NCI-H2171 (cell line): ENCODE measurements around the gene TMEM117.
"Not testable (repeated sequence)": the region's sequence is repeated elsewhere in the genome, so short reads cannot be mapped to it uniquely, and the experiment has no call there.

Source experiments
- DNase-seq: peaks from one replicate; lab custom pipeline; 2025; lab: John Stamatoyannopoulos, UW

The TMEM117 gene

GRCh38 chr12:44223736-44224135, 387.9 kb downstream of the TMEM117 start:
- no peak for DNase-seq

DNA sequence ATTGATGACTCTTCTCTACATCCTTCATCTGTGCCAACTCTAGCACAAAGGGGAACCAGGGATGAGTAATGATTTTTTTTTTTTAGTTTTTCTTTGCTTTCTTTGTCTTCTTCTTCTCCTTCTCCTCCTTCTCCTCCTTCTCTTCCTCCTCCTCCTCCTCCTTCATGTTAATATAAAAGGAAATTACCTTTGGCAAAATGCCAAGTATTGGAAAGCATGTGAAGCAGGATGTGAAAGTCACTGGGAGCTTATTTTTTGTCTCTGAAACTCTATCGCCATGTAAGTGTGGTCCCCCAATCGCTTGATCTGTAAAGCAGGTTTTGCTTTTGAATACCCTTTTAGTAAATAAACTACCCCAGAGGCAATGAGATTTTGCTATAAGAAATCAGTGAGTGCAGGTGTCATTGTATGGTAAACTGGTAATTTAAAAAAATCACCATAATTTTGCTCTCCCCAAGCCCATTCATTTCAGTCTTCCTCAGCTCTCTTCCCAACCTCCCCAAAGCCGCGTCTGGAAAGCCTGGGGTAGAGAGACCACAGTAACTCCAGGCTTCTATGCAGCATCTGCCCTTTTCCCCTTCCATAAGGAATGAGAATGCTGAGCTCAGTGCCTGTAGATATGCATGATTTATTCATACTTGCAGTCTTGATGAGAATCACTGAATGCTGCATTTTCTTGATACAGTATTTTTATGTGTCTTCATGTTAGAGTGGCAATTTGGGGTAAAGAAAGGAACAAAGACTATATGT, 388.7 kb downstream of the TMEM117 start:
- DNase-seq, result no peak

GRCh38 chr12:44225149-44225510, 389.2 kb downstream of the TMEM117 start:
- DNase-seq, result no peak

- no peak for DNase-seq
Measured at GRCh38 chr12:44227616-44228015, 391.7 kb downstream of the TMEM117 start.

- no peak for DNase-seq
Measured at GRCh38 chr12:44229846-44230245, 394.0 kb downstream of the TMEM117 start.

GRCh38 chr12:44235674-44236073, 399.8 kb downstream of the TMEM117 start:
- no peak for DNase-seq

GRCh38 chr12:44240186-44240585, 404.3 kb downstream of the TMEM117 start:
- no peak for DNase-seq

DNA sequence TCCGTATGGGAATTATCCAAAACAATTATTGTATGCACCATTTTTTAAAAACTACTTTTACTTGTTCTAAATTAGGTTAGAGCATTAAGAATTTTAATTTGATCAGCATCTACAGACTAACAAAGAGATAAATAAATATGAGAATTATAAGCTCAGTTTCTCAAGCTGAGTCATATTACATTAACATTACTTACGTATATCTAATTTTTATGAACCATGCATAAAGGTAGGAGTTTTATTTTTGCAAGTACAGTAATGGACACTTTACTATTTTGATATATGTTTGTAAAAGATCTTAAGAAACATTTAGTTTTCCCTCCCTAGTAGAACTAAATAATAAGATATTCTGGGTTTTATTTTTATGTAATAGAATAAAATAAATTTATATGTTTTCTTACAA, 410.1 kb downstream of the TMEM117 start:
- DNase-seq, result no peak

- no peak for DNase-seq
Measured at GRCh38 chr12:44246482-44247105, 410.7 kb downstream of the TMEM117 start.

- DNase-seq, result no peak
Measured at GRCh38 chr12:44247588-44247987, 411.7 kb downstream of the TMEM117 start.

DNA sequence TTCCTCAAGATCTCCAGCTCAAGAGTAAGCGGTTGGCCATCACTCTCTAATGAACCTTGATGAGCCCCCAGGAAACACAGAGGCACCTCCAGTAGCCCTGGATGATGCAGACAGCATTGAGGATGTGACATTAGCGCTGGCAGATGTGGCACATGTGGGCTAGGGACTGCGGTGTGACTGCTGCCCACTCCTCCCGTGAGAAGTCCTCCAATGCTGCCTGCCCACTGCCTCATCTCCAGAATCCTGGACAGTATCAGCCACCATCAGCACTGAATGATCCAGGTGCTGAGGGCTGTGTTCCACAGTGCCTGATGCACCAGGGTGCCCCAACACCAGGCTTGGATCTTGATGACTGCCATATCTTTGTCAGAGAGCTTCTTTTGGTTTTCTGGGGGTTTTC, 412.6 kb downstream of the TMEM117 start:
- no peak for DNase-seq

DNA sequence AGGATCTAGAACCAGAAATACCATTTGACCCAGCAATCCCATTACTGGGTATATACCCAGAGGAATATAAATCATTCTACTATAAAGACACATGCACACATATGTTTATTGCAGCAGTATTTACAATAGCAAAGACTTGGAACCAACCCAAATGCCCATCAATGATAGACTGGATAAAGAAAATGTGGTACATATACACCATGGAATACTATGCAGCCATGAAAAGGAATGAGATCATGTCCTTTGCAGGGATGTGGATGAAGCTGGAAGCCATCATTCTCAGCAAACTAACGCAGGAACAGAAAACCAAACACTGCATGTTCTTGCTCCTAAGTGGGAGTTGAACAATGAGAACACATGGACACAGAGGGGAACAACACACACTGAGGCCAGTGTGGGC, 414.6 kb downstream of the TMEM117 start:
- not testable (repeated sequence) for DNase-seq

- no peak for DNase-seq
Measured at GRCh38 chr12:44253338-44253856, 417.5 kb downstream of the TMEM117 start.

DNA sequence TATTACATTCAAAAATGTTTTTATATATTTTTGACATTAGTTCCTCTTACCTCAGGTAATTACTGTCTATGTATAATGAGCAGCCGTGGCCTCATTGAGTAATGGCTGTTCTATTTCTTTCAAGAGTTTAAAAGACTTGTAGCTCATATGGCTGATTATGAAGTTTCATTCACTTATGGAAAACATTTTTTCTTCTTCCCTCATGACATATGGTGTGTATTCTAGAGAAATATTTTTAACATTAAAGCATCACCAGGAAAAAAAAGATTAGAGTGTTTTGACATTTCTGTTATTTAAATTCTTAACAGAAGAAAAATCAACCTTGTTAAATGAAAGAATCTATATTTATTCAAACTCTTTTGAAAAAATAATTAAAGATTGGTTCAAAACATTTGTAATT, 422.4 kb downstream of the TMEM117 start:
- DNase-seq, result no peak

GRCh38 chr12:44259890-44260289, 424.0 kb downstream of the TMEM117 start:
- DNase-seq, result no peak

GRCh38 chr12:44260581-44260980, 424.7 kb downstream of the TMEM117 start:
- DNase-seq, result no peak

- DNase-seq, result no peak
Measured at GRCh38 chr12:44285321-44285960, 449.6 kb downstream of the TMEM117 start.

GRCh38 chr12:44286336-44286735, 450.5 kb downstream of the TMEM117 start:
- no peak for DNase-seq

GRCh38 chr12:44286821-44287505, 451.1 kb downstream of the TMEM117 start:
- no peak for DNase-seq

GRCh38 chr12:44287545-44287944, 451.7 kb downstream of the TMEM117 start:
- no peak for DNase-seq

GRCh38 chr12:44294649-44295048, 458.8 kb downstream of the TMEM117 start:
- DNase-seq, result no peak

DNA sequence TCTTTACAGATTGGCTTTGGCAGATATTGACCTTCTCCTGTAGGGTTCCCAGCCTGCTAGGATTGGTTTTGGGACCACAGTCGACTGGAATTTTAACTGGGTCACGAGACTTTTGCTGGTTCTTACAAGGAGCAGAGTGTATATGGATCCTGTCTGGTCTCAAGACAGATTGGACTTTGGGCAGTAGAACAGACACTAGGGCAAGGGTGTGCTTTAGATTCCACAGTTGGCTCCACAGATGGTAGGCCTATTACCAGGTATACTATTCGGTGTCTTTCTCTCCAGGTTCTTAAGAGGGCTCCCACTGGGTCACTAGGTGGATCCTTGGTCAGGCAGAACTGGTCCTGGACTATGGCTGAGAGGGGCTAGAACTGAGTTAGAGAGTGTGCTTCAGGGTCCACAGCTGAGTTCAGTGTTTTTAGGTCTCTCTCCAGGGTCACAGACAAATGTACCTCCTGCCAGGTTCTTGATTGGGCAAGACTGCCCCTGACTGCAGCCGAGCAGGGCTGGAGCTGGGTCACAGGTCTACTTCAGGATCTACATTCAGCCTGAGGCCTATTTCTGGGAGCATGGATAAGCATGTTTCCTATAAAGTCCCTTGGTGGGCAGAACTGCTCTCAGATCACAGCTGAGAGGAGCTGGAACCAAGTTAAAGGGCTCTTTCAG, 460.2 kb downstream of the TMEM117 start:
- DNase-seq, result no peak
